ENCODE results near the gene C15orf39. TPM values are rescaled to one million over a fixed set of nuclear protein-coding genes. Genes with fewer than 3 reads are reported as not detected.

Gene C15orf39
- total and polyA plus RNA-seq, 9 of the 15 experiments (the other 6 are each of a cell fraction or from before 2014, with no cell fraction given): 0.31 to 29.8 (median 4.4) TPM

DNA sequence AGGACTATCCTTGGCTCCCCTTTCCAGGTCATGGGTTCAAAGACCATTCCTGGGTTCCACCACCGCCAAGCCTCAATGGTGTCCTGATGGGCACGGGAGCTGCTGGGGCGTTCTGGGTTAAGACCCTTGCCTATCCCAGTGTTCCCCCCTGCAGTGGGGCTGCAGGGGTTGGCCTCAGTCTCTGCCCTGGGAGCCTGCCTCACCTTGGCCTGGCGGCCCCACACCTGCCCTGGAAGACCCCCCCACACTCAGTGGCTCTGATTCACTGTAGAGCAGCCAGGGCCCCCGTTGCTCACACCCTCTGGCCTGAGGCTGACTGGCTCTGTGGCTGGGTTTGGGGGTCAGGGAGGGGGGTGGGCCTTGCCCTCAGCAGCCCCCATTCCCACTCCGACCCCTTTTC lies 22.0 kb downstream of the C15orf39 start:
- 25% methylated on average over 4 of the region's 6 CpGs for WGBS (ENCODE audit: insufficient coverage, low coverage, missing lambda C conversion rate)

More for the DNA sequence above, 22.0 kb downstream of the C15orf39 start:
- Histone ChIP-seq H2AFZ (ENCODE audit: low read depth, low read length) (no peak overlapping the region), H3K4me1 (replicated peaks in 1 of 2; ENCODE audit: control insufficient read depth in 2 of 2, insufficient read depth in 2 of 2, low read length in 2 of 2) (peaks cover 0 to 7% of the 10 kb centered on the region in 2 experiments; a peak in 2 of 5 replicates), H3K4me2 (ENCODE audit: insufficient read depth, low read length) (no peak overlapping the region), H3K9me3 (replicated peaks; ENCODE audit: control insufficient read depth, insufficient read depth, low read depth, low read length) (no peaks in the 10 kb centered on the region), H3K27me3 (ENCODE audit: control insufficient read depth in 2 of 2, insufficient read depth in 2 of 2, low read length in 2 of 2) (peaks cover 21 to 52% of the 10 kb centered on the region in 2 experiments), H3K4me3 (no peak overlapping the region), H3K9ac (ENCODE audit: insufficient read depth in 1 of 2, low read depth in 2 of 2, low read length in 2 of 2) (no peak overlapping the region), H3K9me1 (ENCODE audit: control insufficient read depth, insufficient read depth, low read length) (no peaks in the 10 kb centered on the region), H3K79me2 (ENCODE audit: control insufficient read depth, insufficient read depth, low read length) (no peaks in the 10 kb centered on the region), H4K20me1 (replicated peaks; ENCODE audit: control insufficient read depth, insufficient read depth, low read length) (no peaks in the 10 kb centered on the region), H3K27ac (ENCODE audit: extremely low read depth, low read depth, low read length) (no peak overlapping the region), H3K36me3 (ENCODE audit: control insufficient read depth, insufficient read depth, low read length) (no peaks in the 10 kb centered on the region)
- intact Hi-C loops (cut with micrococcal nuclease): no loop called here
- DNase-seq (ENCODE audit: extremely low read depth in 1 of 4, low spot score in 3 of 4) (no peak), ATAC-seq (no peak), FAIRE-seq (no peak)
- BruUV-seq (replicated peaks): no TSS peak
- TF ChIP-seq, protein P1, sequence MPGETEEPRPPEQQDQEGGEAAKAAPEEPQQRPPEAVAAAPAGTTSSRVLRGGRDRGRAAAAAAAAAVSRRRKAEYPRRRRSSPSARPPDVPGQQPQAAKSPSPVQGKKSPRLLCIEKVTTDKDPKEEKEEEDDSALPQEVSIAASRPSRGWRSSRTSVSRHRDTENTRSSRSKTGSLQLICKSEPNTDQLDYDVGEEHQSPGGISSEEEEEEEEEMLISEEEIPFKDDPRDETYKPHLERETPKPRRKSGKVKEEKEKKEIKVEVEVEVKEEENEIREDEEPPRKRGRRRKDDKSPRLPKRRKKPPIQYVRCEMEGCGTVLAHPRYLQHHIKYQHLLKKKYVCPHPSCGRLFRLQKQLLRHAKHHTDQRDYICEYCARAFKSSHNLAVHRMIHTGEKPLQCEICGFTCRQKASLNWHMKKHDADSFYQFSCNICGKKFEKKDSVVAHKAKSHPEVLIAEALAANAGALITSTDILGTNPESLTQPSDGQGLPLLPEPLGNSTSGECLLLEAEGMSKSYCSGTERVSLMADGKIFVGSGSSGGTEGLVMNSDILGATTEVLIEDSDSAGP (CRISPR knock-in tag; IDR thresholded peaks at IDR 0.05): no peak
- TF ChIP-seq DACH1 (IDR thresholded peaks at IDR 0.05; ENCODE audit: partially characterized antibody) (no peak), ZNF551 (CRISPR knock-in tag; IDR thresholded peaks at IDR 0.05) (no peak), HIVEP1 (CRISPR knock-in tag; IDR thresholded peaks at IDR 0.05) (no peak), SOX6 (IDR thresholded peaks at IDR 0.05) (no peak), FOXK1 (CRISPR knock-in tag; IDR thresholded peaks at IDR 0.05; ENCODE audit: borderline replicate concordance) (no peak), DPF2 (IDR thresholded peaks at IDR 0.05) (no peak), NFATC3 (IDR thresholded peaks at IDR 0.05) (no peak), NFIX (CRISPR knock-in tag; IDR thresholded peaks at IDR 0.05; ENCODE audit: low read depth) (no peak)
- TF ChIP-seq, protein P2, sequence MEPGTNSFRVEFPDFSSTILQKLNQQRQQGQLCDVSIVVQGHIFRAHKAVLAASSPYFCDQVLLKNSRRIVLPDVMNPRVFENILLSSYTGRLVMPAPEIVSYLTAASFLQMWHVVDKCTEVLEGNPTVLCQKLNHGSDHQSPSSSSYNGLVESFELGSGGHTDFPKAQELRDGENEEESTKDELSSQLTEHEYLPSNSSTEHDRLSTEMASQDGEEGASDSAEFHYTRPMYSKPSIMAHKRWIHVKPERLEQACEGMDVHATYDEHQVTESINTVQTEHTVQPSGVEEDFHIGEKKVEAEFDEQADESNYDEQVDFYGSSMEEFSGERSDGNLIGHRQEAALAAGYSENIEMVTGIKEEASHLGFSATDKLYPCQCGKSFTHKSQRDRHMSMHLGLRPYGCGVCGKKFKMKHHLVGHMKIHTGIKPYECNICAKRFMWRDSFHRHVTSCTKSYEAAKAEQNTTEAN (CRISPR knock-in tag; IDR thresholded peaks at IDR 0.05): no peak
- TF ChIP-seq, protein P3, sequence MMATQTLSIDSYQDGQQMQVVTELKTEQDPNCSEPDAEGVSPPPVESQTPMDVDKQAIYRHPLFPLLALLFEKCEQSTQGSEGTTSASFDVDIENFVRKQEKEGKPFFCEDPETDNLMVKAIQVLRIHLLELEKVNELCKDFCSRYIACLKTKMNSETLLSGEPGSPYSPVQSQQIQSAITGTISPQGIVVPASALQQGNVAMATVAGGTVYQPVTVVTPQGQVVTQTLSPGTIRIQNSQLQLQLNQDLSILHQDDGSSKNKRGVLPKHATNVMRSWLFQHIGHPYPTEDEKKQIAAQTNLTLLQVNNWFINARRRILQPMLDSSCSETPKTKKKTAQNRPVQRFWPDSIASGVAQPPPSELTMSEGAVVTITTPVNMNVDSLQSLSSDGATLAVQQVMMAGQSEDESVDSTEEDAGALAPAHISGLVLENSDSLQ (IDR thresholded peaks at IDR 0.05): no peak
- TF ChIP-seq, protein P4, sequence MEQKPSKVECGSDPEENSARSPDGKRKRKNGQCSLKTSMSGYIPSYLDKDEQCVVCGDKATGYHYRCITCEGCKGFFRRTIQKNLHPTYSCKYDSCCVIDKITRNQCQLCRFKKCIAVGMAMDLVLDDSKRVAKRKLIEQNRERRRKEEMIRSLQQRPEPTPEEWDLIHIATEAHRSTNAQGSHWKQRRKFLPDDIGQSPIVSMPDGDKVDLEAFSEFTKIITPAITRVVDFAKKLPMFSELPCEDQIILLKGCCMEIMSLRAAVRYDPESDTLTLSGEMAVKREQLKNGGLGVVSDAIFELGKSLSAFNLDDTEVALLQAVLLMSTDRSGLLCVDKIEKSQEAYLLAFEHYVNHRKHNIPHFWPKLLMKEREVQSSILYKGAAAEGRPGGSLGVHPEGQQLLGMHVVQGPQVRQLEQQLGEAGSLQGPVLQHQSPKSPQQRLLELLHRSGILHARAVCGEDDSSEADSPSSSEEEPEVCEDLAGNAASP (IDR thresholded peaks at IDR 0.05): no peak
- TF ChIP-seq, protein P5, sequence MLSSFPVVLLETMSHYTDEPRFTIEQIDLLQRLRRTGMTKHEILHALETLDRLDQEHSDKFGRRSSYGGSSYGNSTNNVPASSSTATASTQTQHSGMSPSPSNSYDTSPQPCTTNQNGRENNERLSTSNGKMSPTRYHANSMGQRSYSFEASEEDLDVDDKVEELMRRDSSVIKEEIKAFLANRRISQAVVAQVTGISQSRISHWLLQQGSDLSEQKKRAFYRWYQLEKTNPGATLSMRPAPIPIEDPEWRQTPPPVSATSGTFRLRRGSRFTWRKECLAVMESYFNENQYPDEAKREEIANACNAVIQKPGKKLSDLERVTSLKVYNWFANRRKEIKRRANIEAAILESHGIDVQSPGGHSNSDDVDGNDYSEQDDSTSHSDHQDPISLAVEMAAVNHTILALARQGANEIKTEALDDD (IDR thresholded peaks at IDR 0.05): no peak
- in situ Hi-C loops (cut with MboI): loop anchor here (5.0 kb wide), 1 partner anchor 84 kb away; no protein-coding TSS in a partner anchor
- POLR2A ChIA-PET: interaction anchor here (0.6 to 0.9 kb wide), 2 partner anchors 226 to 289 kb away, joined by 3 read pairs; no protein-coding TSS in a partner anchor
- CTCF ChIA-PET (ENCODE audit: low intra/inter-chr PET ratio): no interaction called here
